ENCODE data around the gene OR2AG1.

GRCh38 chr11:6778518-6778917 is 4.3 kb upstream of the OR2AG1 start:
- no peak for TF ChIP-seq CREB1 (CRISPR knock-in tag; IDR thresholded peaks at IDR 0.05; ENCODE audit: low read depth)
- no peak for TF ChIP-seq CTCF (conservative IDR thresholded peaks at IDR 0.05; ENCODE audit: low read depth in 2 of 2)
- TF ChIP-seq, protein P1, sequence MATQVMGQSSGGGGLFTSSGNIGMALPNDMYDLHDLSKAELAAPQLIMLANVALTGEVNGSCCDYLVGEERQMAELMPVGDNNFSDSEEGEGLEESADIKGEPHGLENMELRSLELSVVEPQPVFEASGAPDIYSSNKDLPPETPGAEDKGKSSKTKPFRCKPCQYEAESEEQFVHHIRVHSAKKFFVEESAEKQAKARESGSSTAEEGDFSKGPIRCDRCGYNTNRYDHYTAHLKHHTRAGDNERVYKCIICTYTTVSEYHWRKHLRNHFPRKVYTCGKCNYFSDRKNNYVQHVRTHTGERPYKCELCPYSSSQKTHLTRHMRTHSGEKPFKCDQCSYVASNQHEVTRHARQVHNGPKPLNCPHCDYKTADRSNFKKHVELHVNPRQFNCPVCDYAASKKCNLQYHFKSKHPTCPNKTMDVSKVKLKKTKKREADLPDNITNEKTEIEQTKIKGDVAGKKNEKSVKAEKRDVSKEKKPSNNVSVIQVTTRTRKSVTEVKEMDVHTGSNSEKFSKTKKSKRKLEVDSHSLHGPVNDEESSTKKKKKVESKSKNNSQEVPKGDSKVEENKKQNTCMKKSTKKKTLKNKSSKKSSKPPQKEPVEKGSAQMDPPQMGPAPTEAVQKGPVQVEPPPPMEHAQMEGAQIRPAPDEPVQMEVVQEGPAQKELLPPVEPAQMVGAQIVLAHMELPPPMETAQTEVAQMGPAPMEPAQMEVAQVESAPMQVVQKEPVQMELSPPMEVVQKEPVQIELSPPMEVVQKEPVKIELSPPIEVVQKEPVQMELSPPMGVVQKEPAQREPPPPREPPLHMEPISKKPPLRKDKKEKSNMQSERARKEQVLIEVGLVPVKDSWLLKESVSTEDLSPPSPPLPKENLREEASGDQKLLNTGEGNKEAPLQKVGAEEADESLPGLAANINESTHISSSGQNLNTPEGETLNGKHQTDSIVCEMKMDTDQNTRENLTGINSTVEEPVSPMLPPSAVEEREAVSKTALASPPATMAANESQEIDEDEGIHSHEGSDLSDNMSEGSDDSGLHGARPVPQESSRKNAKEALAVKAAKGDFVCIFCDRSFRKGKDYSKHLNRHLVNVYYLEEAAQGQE (IDR thresholded peaks at IDR 0.05; ENCODE audit: unreplicated experiment): no peak
- TF ChIP-seq EZH2 (IDR thresholded peaks at IDR 0.05; ENCODE audit: low read depth, unreplicated experiment): no peak
- TF ChIP-seq ZNF114 (CRISPR knock-in tag; IDR thresholded peaks at IDR 0.05): no peak

Data from GM23338 (cell line).